A549 (cell line): ENCODE data around the gene HAAO.

Experiments
- EP300 ChIP-seq, 2 experiments: fragments of >200 bp; sonication (Bioruptor Twin); formaldehyde crosslinking; IDR thresholded peaks; 2 replicates in 1 of 2; 3 replicates in 1 of 2; pipeline ENCODE4 v1.6.1; 2016 to 2017
- FOXS1 ChIP-seq: fragments of 250-450 bp; sonication (Bioruptor Pico); IDR thresholded peaks from 2 replicates; pipeline ENCODE4 v1.5.0; 2020; ENCODE audit warnings: mild to moderate bottlenecking, moderate library complexity
- HDAC2 ChIP-seq: fragments of 200-600 bp; sonication (generic); IDR thresholded peaks from 2 replicates; pipeline ENCODE4 v1.6.1; 2016
- JUN ChIP-seq, 2 experiments: fragments of >200 bp; sonication (Bioruptor Twin); formaldehyde crosslinking; IDR thresholded peaks; 2 replicates in 1 of 2; 3 replicates in 1 of 2; pipeline ENCODE4 v1.6.1; 2016 to 2017
- KDM1A ChIP-seq: fragments of 200-600 bp; sonication (generic); IDR thresholded peaks from 2 replicates; pipeline ENCODE4 v1.6.1; 2016; ENCODE audit warnings: low read depth, mild to moderate bottlenecking
- POLR2A ChIP-seq: IDR thresholded peaks from 2 replicates; pipeline ENCODE4 v1.6.1; 2012; ENCODE audit warnings: mild to moderate bottlenecking, low read length
- RFX5 ChIP-seq: fragments of 450-650 bp; IDR thresholded peaks from 2 replicates; pipeline ENCODE4 v1.7.1; 2014; ENCODE audit warnings: antibody characterized with exemption, mild to moderate bottlenecking, moderate library complexity
- ZSCAN20 ChIP-seq: fragments of 250-450 bp; sonication (Bioruptor Pico); IDR thresholded peaks from 2 replicates; pipeline ENCODE4 v1.8.0; 2022; ENCODE audit warnings: mild to moderate bottlenecking, moderate library complexity
- TF ChIP-seq, protein P1 (sequence below): fragments of >200 bp; sonication (Bioruptor Twin); formaldehyde crosslinking; IDR thresholded peaks from 3 replicates; pipeline ENCODE4 v1.5.1; 2016
- TF ChIP-seq, protein P2 (sequence below): fragments of 150-350 bp; IDR thresholded peaks from 2 replicates; pipeline ENCODE4 v1.6.1; 2014; ENCODE audit warnings: low read depth, mild to moderate bottlenecking, low read length
- TF ChIP-seq, protein P3 (sequence below): IDR thresholded peaks from 2 replicates; pipeline ENCODE4 v1.6.1; 2012
- TF ChIP-seq, protein P4 (sequence below): fragments of 250-450 bp; sonication (Bioruptor Pico); IDR thresholded peaks from 2 replicates; pipeline ENCODE4 v1.5.0; 2021; ENCODE audit warnings: mild to moderate bottlenecking, moderate library complexity, borderline replicate concordance
- TF ChIP-seq, protein P5 (sequence below): fragments of 450-650 bp; IDR thresholded peaks from 2 replicates; pipeline ENCODE4 v1.6.1; 2014; ENCODE audit warnings: antibody characterized with exemption

DNA sequence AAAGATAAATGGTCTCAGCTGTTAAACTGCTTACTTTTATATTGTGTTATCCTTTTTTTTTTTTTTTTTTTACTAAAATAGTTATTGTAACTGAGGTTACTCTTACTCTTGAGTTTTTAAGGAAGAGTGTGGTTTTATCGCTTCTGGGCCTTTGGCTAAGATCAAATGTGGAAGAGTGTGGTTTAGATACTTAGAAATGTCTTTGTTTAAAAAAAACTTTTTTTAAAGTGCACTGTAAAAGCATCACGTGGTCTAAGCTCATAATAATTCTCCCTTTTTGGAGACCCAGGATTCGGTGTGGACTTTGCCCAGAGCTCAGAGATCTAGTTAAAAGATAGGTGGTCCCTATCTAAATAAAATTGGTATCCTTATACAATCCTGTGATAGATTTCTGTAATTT, 16.6 kb downstream of the HAAO start:
- TF ChIP-seq, protein P1, sequence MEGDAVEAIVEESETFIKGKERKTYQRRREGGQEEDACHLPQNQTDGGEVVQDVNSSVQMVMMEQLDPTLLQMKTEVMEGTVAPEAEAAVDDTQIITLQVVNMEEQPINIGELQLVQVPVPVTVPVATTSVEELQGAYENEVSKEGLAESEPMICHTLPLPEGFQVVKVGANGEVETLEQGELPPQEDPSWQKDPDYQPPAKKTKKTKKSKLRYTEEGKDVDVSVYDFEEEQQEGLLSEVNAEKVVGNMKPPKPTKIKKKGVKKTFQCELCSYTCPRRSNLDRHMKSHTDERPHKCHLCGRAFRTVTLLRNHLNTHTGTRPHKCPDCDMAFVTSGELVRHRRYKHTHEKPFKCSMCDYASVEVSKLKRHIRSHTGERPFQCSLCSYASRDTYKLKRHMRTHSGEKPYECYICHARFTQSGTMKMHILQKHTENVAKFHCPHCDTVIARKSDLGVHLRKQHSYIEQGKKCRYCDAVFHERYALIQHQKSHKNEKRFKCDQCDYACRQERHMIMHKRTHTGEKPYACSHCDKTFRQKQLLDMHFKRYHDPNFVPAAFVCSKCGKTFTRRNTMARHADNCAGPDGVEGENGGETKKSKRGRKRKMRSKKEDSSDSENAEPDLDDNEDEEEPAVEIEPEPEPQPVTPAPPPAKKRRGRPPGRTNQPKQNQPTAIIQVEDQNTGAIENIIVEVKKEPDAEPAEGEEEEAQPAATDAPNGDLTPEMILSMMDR = no peak
- TF ChIP-seq KDM1A (no peak), FOXS1 (no peak), POLR2A (no peak), HDAC2 (no peak), EP300 (IDR thresholded peaks at IDR 0.05) (no peak), ZSCAN20 (CRISPR knock-in tag) (no peak), RFX5 (no peak), JUN (IDR thresholded peaks at IDR 0.05) (no peak)
- TF ChIP-seq, protein P2, sequence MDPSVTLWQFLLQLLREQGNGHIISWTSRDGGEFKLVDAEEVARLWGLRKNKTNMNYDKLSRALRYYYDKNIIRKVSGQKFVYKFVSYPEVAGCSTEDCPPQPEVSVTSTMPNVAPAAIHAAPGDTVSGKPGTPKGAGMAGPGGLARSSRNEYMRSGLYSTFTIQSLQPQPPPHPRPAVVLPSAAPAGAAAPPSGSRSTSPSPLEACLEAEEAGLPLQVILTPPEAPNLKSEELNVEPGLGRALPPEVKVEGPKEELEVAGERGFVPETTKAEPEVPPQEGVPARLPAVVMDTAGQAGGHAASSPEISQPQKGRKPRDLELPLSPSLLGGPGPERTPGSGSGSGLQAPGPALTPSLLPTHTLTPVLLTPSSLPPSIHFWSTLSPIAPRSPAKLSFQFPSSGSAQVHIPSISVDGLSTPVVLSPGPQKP = no peak
- TF ChIP-seq, protein P3, sequence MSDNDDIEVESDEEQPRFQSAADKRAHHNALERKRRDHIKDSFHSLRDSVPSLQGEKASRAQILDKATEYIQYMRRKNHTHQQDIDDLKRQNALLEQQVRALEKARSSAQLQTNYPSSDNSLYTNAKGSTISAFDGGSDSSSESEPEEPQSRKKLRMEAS = no peak
- TF ChIP-seq, protein P4, sequence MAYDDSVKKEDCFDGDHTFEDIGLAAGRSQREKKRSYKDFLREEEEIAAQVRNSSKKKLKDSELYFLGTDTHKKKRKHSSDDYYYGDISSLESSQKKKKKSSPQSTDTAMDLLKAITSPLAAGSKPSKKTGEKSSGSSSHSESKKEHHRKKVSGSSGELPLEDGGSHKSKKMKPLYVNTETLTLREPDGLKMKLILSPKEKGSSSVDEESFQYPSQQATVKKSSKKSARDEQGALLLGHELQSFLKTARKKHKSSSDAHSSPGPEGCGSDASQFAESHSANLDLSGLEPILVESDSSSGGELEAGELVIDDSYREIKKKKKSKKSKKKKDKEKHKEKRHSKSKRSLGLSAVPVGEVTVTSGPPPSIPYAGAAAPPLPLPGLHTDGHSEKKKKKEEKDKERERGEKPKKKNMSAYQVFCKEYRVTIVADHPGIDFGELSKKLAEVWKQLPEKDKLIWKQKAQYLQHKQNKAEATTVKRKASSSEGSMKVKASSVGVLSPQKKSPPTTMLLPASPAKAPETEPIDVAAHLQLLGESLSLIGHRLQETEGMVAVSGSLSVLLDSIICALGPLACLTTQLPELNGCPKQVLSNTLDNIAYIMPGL (CRISPR knock-in tag) = no peak
- TF ChIP-seq, protein P5, sequence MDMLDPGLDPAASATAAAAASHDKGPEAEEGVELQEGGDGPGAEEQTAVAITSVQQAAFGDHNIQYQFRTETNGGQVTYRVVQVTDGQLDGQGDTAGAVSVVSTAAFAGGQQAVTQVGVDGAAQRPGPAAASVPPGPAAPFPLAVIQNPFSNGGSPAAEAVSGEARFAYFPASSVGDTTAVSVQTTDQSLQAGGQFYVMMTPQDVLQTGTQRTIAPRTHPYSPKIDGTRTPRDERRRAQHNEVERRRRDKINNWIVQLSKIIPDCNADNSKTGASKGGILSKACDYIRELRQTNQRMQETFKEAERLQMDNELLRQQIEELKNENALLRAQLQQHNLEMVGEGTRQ = no peak
